ENCODE measurements around the gene RELN. TPM values are rescaled to one million over a fixed set of nuclear protein-coding genes. Genes with fewer than 3 reads are reported as not detected.

RELN gene
- total RNA-seq, 1 experiment from 2014 or later, result 0.20 TPM

- no peaks in the 10 kb centered on the region for H3K79me2 ChIP-seq (ENCODE audit: insufficient read depth, low read length)
- intact Hi-C loops (cut with micrococcal nuclease), result no loop called here
- no peaks in the 10 kb centered on the region for H3K4me1 ChIP-seq (ENCODE audit: control insufficient read depth in 1 of 2, insufficient read depth in 2 of 2, low read length in 2 of 2)
- no peak overlapping the region for H2AFZ ChIP-seq (ENCODE audit: low read depth, low read length, poor library complexity, severe bottlenecking)
- H3K9me2 ChIP-seq (ENCODE audit: insufficient read depth), result no peaks in the 10 kb centered on the region
- H4K20me1 ChIP-seq (ENCODE audit: insufficient read depth), result no peaks in the 10 kb centered on the region
- no peak for ATAC-seq
- POLR2A ChIA-PET, result no interaction called here
- no peaks in the 10 kb centered on the region for H3K36me3 ChIP-seq (ENCODE audit: control insufficient read depth in 1 of 2, insufficient read depth in 2 of 2, low read length in 2 of 2)
- no TSS peak for BruUV-seq (replicated peaks)
- no peak for TF ChIP-seq SP1 (IDR thresholded peaks at IDR 0.05; ENCODE audit: low read depth)
- no peak for TF ChIP-seq SIN3A (IDR thresholded peaks at IDR 0.05; ENCODE audit: low read depth)
- no peak for TF ChIP-seq YY1 (IDR thresholded peaks at IDR 0.05; ENCODE audit: extremely low read depth, insufficient replicate concordance, low read depth, low read length)
- no peak for TF ChIP-seq EZH2 (IDR thresholded peaks at IDR 0.05)
- TF ChIP-seq CEBPB (IDR thresholded peaks at IDR 0.05; ENCODE audit: low read depth), result no peak
- TF ChIP-seq MAX (IDR thresholded peaks at IDR 0.05), result no peak
- no peak for TF ChIP-seq RAD21 (IDR thresholded peaks at IDR 0.05; ENCODE audit: low read depth)
- no peak overlapping the region for H3K4me3 ChIP-seq (replicated peaks in 1 of 2; ENCODE audit: low read depth in 1 of 2, low read length in 2 of 2)
- no peaks in the 10 kb centered on the region for H3K9me3 ChIP-seq (ENCODE audit: control insufficient read depth in 1 of 2, insufficient read depth in 1 of 2, low read depth in 1 of 2, low read length in 2 of 2)
- H3K4me2 ChIP-seq (ENCODE audit: low read length), result no peak overlapping the region
- no peak for DNase-seq (ENCODE audit: low read depth, low spot score)
- peaks cover 15% of the 10 kb centered on the region; the same call in 1 of the 2 replicates for H3K27me3 ChIP-seq (ENCODE audit: insufficient read depth, low read length)
- no peak overlapping the region for H3K27ac ChIP-seq (ENCODE audit: low read depth, low read length)
- H3K9ac ChIP-seq (ENCODE audit: low read length), result no peak overlapping the region
- RAD21 ChIA-PET (ENCODE audit: low non-redundant PET in 1 of 2, low total read pairs in 2 of 2, uncharacterized antibody in 2 of 2, unreplicated experiment in 2 of 2), result no interaction called here
- CTCF ChIA-PET, result no interaction called here
Observed at GRCh38 chr7:103859709-103860108, 129.7 kb downstream of the RELN start.

- H3K4me3 ChIP-seq (replicated peaks in 1 of 2; ENCODE audit: low read depth in 1 of 2, low read length in 2 of 2), result no peak overlapping the region
- H3K4me2 ChIP-seq (ENCODE audit: low read length), result no peak overlapping the region
- ChIA-PET CTCF (no interaction called here), RAD21 (ENCODE audit: low non-redundant PET in 1 of 2, low total read pairs in 2 of 2, uncharacterized antibody in 2 of 2, unreplicated experiment in 2 of 2) (no interaction called here), POLR2A (no interaction called here)
- no peak overlapping the region for H3K27ac ChIP-seq (ENCODE audit: low read depth, low read length)
- BruUV-seq (replicated peaks), result no TSS peak
- peak; percentile 67; the same call in 1 of the 2 replicates for ATAC-seq
- TF ChIP-seq CTCF (IDR thresholded peaks at IDR 0.05 in 2 of 3, conservative IDR thresholded peaks at IDR 0.05 in 1 of 3; ENCODE audit: borderline replicate concordance in 1 of 3, insufficient read depth in 1 of 3, low read depth in 2 of 3, low read length in 2 of 3) (peak in 1 of 3 experiments; percentile 14; a peak in 1 of 6 replicates), ZNF274 (IDR thresholded peaks at IDR 0.05; ENCODE audit: low read depth, low read length) (no peak)
- no peaks in the 10 kb centered on the region for H3K9me3 ChIP-seq (ENCODE audit: control insufficient read depth in 1 of 2, insufficient read depth in 1 of 2, low read depth in 1 of 2, low read length in 2 of 2)
- DNase-seq (ENCODE audit: low read depth, low spot score), result no peak
- H3K4me1 ChIP-seq (ENCODE audit: control insufficient read depth in 1 of 2, insufficient read depth in 2 of 2, low read length in 2 of 2), result no peaks in the 10 kb centered on the region
- no peaks in the 10 kb centered on the region for H3K9me2 ChIP-seq (ENCODE audit: insufficient read depth)
- peaks cover 4% of the 10 kb centered on the region for H3K27me3 ChIP-seq (ENCODE audit: insufficient read depth, low read length)
- H3K79me2 ChIP-seq (ENCODE audit: insufficient read depth, low read length), result no peaks in the 10 kb centered on the region
- H2AFZ ChIP-seq (ENCODE audit: low read depth, low read length, poor library complexity, severe bottlenecking), result no peak overlapping the region
- no peaks in the 10 kb centered on the region for H3K36me3 ChIP-seq (ENCODE audit: control insufficient read depth in 1 of 2, insufficient read depth in 2 of 2, low read length in 2 of 2)
- no peak overlapping the region for H3K9ac ChIP-seq (ENCODE audit: low read length)
- H4K20me1 ChIP-seq (ENCODE audit: insufficient read depth), result no peaks in the 10 kb centered on the region
- intact Hi-C loops (cut with micrococcal nuclease), result no loop called here
Observed at GRCh38 chr7:103857435-103857834, 132.0 kb downstream of the RELN start.

Data from HCT116 (cell line).